Measurements from ENCODE around the gene TRPM2. TPM values are rescaled to one million over a fixed set of nuclear protein-coding genes. Genes with fewer than 3 reads are reported as not detected.
"Not testable (repeated sequence)": the region's sequence is repeated elsewhere in the genome, so short reads cannot be mapped to it uniquely, and the experiment has no call there.

The TRPM2 gene
- total and polyA plus RNA-seq, 5 donors from 2014 or later = 0.38 to 3.1 (median 1.1) TPM

DNA sequence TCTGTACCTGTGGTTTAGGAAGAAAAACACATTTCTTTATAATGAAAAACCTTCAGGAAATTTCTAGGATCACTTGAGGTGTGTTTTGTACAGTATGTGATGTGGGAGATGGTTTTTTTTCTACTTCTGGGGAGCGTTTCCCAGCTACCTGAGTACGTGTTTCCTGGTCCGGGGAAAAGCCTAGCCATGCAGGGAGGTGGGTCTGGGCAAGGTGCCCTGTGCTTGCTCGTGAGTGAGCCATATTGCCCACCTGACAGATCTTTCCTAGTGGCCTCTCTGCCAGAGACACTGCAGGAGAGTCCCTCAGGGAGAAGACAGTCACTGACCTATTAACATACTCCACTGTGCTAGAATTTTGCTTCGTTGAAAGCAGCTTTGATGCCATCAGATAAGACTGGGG is 41.3 kb downstream of the TRPM2 start:
- Mint-ChIP-seq H3K27ac (peak overlapping the region in 1 of 3 donors; percentile 65), H3K9me3 (no peaks in the 10 kb centered on the region), H3K36me3 (no peaks in the 10 kb centered on the region), H3K4me3 (no peak overlapping the region), H3K27me3 (peaks cover 6% of the 10 kb centered on the region), H3K4me1 (no peaks in the 10 kb centered on the region)
- DNase-seq (no peak), ATAC-seq (ENCODE audit: low read depth in 2 of 2) (no peak)
- Histone ChIP-seq H3K4me3 (ENCODE audit: low read depth, low read length) (no peak overlapping the region), H3K9me3 (ENCODE audit: control insufficient read depth in 2 of 2, low read length in 2 of 2) (no peaks in the 10 kb centered on the region), H3K36me3 (ENCODE audit: control insufficient read depth, insufficient read depth, low read length) (no peaks in the 10 kb centered on the region), H3K27ac (ENCODE audit: insufficient read depth, low read length, poor library complexity, severe bottlenecking) (no peak overlapping the region), H3K27me3 (ENCODE audit: control insufficient read depth, insufficient read depth, low read length) (no peaks in the 10 kb centered on the region), H3K4me1 (ENCODE audit: control insufficient read depth, insufficient read depth, low read length, poor library complexity, severe bottlenecking) (no peaks in the 10 kb centered on the region)

DNA sequence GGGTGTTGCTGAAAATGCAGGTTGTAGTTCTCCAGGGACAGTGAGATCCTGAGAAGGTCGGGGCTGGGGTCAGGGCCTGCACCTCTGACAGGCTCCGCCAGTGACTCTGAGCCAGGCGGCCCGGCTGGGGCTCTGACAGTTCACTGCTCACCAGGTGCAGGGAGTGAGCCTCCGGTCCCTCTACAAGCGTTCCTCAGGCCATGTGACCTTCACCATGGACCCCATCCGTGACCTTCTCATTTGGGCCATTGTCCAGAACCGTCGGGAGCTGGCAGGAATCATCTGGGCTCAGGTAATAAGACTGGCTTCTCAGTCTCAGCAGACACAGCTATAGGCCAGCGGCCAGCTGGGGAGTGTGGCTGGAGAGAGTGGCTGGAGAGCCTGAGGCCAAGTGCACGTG is 41.8 kb downstream of the TRPM2 start:
- no peak for DNase-seq
- no peaks in the 10 kb centered on the region for H3K4me1 ChIP-seq (ENCODE audit: control insufficient read depth, insufficient read depth, low read length, poor library complexity, severe bottlenecking)
- no peak overlapping the region for H3K27ac Mint-ChIP-seq
- H3K4me1 Mint-ChIP-seq = no peaks in the 10 kb centered on the region
- no peaks in the 10 kb centered on the region for H3K36me3 ChIP-seq (ENCODE audit: control insufficient read depth, insufficient read depth, low read length)
- no peaks in the 10 kb centered on the region for H3K27me3 ChIP-seq (ENCODE audit: control insufficient read depth, insufficient read depth, low read length)
- no peaks in the 10 kb centered on the region for H3K9me3 ChIP-seq (ENCODE audit: control insufficient read depth in 2 of 2, low read length in 2 of 2)
- no peak overlapping the region for H3K4me3 Mint-ChIP-seq
- H3K4me3 ChIP-seq (ENCODE audit: low read depth, low read length) = no peak overlapping the region
- peaks cover 6% of the 10 kb centered on the region for H3K27me3 Mint-ChIP-seq
- no peak for ATAC-seq (ENCODE audit: low read depth in 2 of 2)
- no peak overlapping the region for H3K27ac ChIP-seq (ENCODE audit: insufficient read depth, low read length, poor library complexity, severe bottlenecking)
- no peaks in the 10 kb centered on the region for H3K9me3 Mint-ChIP-seq
- H3K36me3 Mint-ChIP-seq = no peaks in the 10 kb centered on the region

DNA sequence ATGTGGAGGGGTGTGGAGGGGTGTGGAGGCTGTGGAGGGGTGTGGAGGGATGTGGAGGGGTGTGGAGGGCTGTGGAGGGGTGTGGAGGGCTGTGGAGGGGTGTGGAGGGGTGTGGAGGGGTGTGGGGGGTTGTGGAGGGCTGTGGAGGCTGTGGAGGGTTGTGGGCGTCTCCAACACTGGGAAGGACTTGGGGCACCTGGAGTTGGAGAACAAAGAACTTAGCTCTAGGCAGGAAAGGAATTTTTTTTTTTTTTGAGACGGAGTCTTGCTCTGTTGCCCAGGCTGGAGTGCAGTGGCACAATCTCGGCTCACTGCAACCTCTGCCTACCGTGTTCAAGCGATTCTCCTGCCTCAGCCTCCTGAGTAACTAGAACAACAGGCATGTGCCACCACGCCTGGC is 43.4 kb downstream of the TRPM2 start:
- not testable (repeated sequence) for H3K27me3 ChIP-seq (ENCODE audit: control insufficient read depth, insufficient read depth, low read length); H3K9me3 Mint-ChIP-seq; H3K27me3 Mint-ChIP-seq; ATAC-seq (ENCODE audit: low read depth in 2 of 2); H3K4me3 Mint-ChIP-seq; H3K9me3 ChIP-seq (ENCODE audit: control insufficient read depth in 2 of 2, low read length in 2 of 2); H3K36me3 Mint-ChIP-seq; H3K27ac ChIP-seq (ENCODE audit: insufficient read depth, low read length, poor library complexity, severe bottlenecking); H3K27ac Mint-ChIP-seq; H3K4me3 ChIP-seq (ENCODE audit: low read depth, low read length); H3K36me3 ChIP-seq (ENCODE audit: control insufficient read depth, insufficient read depth, low read length); H3K4me1 Mint-ChIP-seq; DNase-seq; H3K4me1 ChIP-seq (ENCODE audit: control insufficient read depth, insufficient read depth, low read length, poor library complexity, severe bottlenecking)

DNA sequence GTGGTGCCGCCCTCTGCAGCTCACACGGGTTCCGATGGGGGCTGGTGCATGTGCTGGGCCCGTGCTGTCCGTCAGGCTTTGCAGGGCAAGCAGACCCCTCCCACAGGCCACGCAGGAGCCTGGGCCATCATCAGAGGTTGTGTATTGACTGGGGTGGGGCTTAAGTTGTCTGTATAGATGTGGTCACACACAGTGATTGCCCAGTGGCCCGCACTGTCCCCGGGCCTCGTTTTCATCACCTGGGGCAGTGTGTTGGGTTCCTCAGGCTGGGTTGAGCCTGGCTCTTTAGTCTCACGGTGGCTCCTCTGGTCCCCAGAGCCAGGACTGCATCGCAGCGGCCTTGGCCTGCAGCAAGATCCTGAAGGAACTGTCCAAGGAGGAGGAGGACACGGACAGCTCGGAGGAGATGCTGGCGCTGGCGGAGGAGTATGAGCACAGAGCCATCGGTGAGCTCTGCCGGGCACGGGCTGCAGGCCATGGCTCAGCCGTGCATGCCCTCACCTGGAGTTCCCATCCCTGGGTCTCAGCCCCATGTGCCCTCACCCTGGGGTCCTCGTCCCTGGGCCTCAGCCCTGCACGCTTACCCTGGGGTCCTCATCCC is 44.1 kb downstream of the TRPM2 start:
- Mint-ChIP-seq H3K27ac (no peak overlapping the region), H3K4me3 (no peak overlapping the region), H3K9me3 (no peaks in the 10 kb centered on the region), H3K4me1 (no peaks in the 10 kb centered on the region), H3K27me3 (peaks cover 6% of the 10 kb centered on the region), H3K36me3 (no peaks in the 10 kb centered on the region)
- DNase-seq = no peak
- Histone ChIP-seq H3K36me3 (ENCODE audit: control insufficient read depth, insufficient read depth, low read length) (no peaks in the 10 kb centered on the region), H3K27ac (ENCODE audit: insufficient read depth, low read length, poor library complexity, severe bottlenecking) (no peak overlapping the region), H3K9me3 (ENCODE audit: control insufficient read depth in 2 of 2, low read length in 2 of 2) (no peaks in the 10 kb centered on the region), H3K4me3 (ENCODE audit: low read depth, low read length) (no peak overlapping the region), H3K27me3 (ENCODE audit: control insufficient read depth, insufficient read depth, low read length) (no peaks in the 10 kb centered on the region), H3K4me1 (ENCODE audit: control insufficient read depth, insufficient read depth, low read length, poor library complexity, severe bottlenecking) (no peaks in the 10 kb centered on the region)
- ATAC-seq (ENCODE audit: low read depth in 2 of 2) = no peak

DNA sequence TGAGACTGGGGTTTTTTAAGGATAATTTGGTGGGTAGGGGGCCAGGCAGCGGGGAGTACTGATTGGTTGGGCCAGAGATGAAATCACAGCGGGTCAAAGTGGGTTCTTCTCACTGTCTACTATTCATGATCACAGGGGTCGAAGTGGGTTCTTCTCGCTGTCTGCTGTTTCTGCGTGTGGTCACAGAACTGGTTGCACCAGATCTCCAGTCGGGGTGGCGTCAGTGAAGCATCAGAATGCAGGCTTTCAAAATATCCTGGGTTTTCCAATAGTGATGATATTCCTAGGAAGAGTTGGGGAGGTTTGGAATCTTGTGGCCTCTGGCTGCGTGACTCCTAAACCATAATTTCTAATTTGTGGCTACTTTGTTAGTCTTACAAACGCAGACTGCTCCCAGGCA is 45.1 kb downstream of the TRPM2 start:
- H3K4me3 Mint-ChIP-seq = no peak overlapping the region

DNA sequence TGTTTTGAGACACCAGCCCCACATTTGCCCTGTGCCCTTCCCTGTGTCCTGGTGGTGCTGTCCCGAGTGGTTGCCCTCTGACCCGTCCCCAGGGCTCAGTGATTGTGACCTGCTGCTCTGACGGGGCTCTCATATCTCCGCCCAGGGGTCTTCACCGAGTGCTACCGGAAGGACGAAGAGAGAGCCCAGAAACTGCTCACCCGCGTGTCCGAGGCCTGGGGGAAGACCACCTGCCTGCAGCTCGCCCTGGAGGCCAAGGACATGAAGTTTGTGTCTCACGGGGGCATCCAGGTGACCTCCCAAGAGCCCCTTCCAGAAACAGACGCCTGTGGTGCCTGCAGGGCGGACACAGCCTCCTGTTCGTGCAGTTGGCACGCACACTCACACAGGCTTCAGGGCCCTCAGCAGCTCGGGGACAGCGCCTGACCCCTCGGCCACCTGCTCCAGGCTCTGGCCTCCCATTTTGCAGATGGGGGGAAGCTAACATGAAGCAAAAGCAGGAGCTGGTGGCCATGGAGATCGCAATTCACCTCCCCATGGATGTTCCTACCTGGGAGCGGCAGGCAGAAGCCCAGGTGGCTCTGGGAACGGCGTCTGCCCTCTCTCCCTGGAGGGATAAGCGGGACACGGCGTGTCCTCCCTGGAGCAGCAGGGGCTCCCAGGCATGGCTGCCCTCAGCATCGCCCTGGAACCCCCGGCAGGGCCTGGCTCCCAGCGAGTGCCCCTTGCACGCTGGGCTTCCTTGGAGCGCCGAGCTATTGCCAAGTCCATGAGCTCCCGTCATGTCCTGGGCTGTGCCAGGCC is 45.9 kb downstream of the TRPM2 start:
- no peaks in the 10 kb centered on the region for H3K36me3 Mint-ChIP-seq
- no peak overlapping the region for H3K4me3 Mint-ChIP-seq
- H3K4me1 Mint-ChIP-seq = no peaks in the 10 kb centered on the region

More for the DNA sequence above, 45.1 kb downstream of the TRPM2 start:
- Histone ChIP-seq H3K36me3 (ENCODE audit: control insufficient read depth, insufficient read depth, low read length) (no peaks in the 10 kb centered on the region), H3K4me3 (ENCODE audit: low read depth, low read length) (no peak overlapping the region), H3K9me3 (ENCODE audit: control insufficient read depth in 2 of 2, low read length in 2 of 2) (no peaks in the 10 kb centered on the region), H3K27ac (ENCODE audit: insufficient read depth, low read length, poor library complexity, severe bottlenecking) (no peak overlapping the region), H3K27me3 (ENCODE audit: control insufficient read depth, insufficient read depth, low read length) (no peaks in the 10 kb centered on the region), H3K4me1 (ENCODE audit: control insufficient read depth, insufficient read depth, low read length, poor library complexity, severe bottlenecking) (no peaks in the 10 kb centered on the region)
- H3K36me3 Mint-ChIP-seq = no peaks in the 10 kb centered on the region
- DNase-seq (no peak), ATAC-seq (ENCODE audit: low read depth in 2 of 2) (no peak)
- H3K9me3 Mint-ChIP-seq = no peaks in the 10 kb centered on the region
- no peak overlapping the region for H3K27ac Mint-ChIP-seq
- H3K27me3 Mint-ChIP-seq = peaks cover 4% of the 10 kb centered on the region
- no peaks in the 10 kb centered on the region for H3K4me1 Mint-ChIP-seq

DNA sequence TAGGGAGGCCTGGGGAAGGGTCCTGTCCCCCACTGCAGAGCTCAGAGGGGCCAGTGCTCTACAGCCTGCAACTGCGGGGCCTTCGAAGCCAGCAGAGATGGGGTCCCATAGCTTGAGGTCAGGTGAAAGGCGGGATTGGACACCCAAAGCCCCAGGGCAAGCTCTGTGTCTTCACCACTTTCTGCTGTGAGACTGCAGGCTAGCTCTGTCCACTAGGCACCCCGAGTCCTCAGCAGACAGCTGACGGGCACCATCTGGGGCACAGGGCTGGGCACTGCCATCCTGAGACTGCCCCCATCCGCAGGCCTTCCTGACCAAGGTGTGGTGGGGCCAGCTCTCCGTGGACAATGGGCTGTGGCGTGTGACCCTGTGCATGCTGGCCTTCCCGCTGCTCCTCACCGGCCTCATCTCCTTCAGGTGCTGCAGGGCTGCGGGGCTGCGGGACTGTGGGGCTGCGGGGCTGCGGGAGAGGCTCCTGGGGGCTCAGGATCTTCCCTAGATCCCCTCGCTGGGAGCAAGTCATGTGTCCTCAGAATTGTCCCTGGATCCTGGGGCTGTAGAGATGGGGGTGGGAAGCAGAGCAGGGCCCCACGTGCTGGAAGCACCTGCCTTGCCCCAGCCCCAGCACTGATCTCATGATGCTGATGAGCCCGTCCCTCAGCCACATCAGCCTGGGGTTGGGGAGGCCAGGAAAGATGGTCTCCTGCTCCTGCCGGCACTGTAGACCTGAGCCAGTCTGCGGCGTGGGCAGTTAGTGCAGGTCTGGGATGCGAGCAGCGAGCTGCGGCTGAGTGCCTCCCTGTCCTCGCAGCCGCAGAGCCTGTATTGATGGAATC is 46.8 kb downstream of the TRPM2 start:
- DNase-seq = no peak
- Histone ChIP-seq H3K36me3 (ENCODE audit: control insufficient read depth, insufficient read depth, low read length) (no peaks in the 10 kb centered on the region), H3K27me3 (ENCODE audit: control insufficient read depth, insufficient read depth, low read length) (no peaks in the 10 kb centered on the region), H3K4me1 (ENCODE audit: control insufficient read depth, insufficient read depth, low read length, poor library complexity, severe bottlenecking) (no peaks in the 10 kb centered on the region), H3K9me3 (ENCODE audit: control insufficient read depth in 2 of 2, low read length in 2 of 2) (no peaks in the 10 kb centered on the region), H3K4me3 (ENCODE audit: low read depth, low read length) (no peak overlapping the region), H3K27ac (ENCODE audit: insufficient read depth, low read length, poor library complexity, severe bottlenecking) (no peak overlapping the region)
- H3K36me3 Mint-ChIP-seq = no peaks in the 10 kb centered on the region
- no peak overlapping the region for H3K27ac Mint-ChIP-seq
- no peak for ATAC-seq (ENCODE audit: low read depth in 2 of 2)
- no peaks in the 10 kb centered on the region for H3K4me1 Mint-ChIP-seq
- no peak overlapping the region for H3K4me3 Mint-ChIP-seq
- no peaks in the 10 kb centered on the region for H3K27me3 Mint-ChIP-seq
- H3K9me3 Mint-ChIP-seq = peaks cover 0 to 2% (median 0%) of the 10 kb centered on the region in 7 donors

More for the DNA sequence above, 45.9 kb downstream of the TRPM2 start:
- H3K27ac ChIP-seq (ENCODE audit: insufficient read depth, low read length, poor library complexity, severe bottlenecking) = no peak overlapping the region
- H3K9me3 Mint-ChIP-seq = peaks cover 0 to 2% (median 0%) of the 10 kb centered on the region in 7 donors
- H3K9me3 ChIP-seq (ENCODE audit: control insufficient read depth in 2 of 2, low read length in 2 of 2) = no peaks in the 10 kb centered on the region
- H3K36me3 ChIP-seq (ENCODE audit: control insufficient read depth, insufficient read depth, low read length) = no peaks in the 10 kb centered on the region
- no peaks in the 10 kb centered on the region for H3K27me3 Mint-ChIP-seq
- no peaks in the 10 kb centered on the region for H3K27me3 ChIP-seq (ENCODE audit: control insufficient read depth, insufficient read depth, low read length)
- peak overlapping the region in 1 of 3 donors; percentile 31 for H3K27ac Mint-ChIP-seq
- no peaks in the 10 kb centered on the region for H3K4me1 ChIP-seq (ENCODE audit: control insufficient read depth, insufficient read depth, low read length, poor library complexity, severe bottlenecking)
- H3K4me3 ChIP-seq (ENCODE audit: low read depth, low read length) = no peak overlapping the region
- DNase-seq = no peak
- no peak for ATAC-seq (ENCODE audit: low read depth in 2 of 2)

All from CD4-positive, CD25-positive, alpha-beta regulatory T cell (primary cell).